Calu3 (cell line): Measurements from ENCODE around the gene ECI1. TPM values are rescaled to one million over a fixed set of nuclear protein-coding genes. Genes with fewer than 3 reads are reported as not detected.

ENCODE experiments used
- BruUV-seq: library from RNA; stranded (reverse); fragments of 400-500 nt; replicated peaks from 2 replicates; lab custom pipeline; 2021; lab: Mats Ljungman, UMichigan
- CTCF ChIA-PET: fragments of 300-600 bp; sonication (Branson Sonifier 250); formaldehyde crosslinking; loops from one replicate; lab custom pipeline; 2022; ENCODE audit warnings: antibody characterized with exemption; lab: Charles Lee
- DNase-seq: peaks from one replicate; pipeline ENCODE4 v3.0.0; 2022
- H3K27ac Mint-ChIP-seq: one replicate; pipeline ENCODE4 v1.8.0; 2022; ENCODE audit warnings: mixed read lengths; ENCODE audit not compliant: unreplicated experiment
- H3K27me3 Mint-ChIP-seq: one replicate; pipeline ENCODE4 v1.8.0; 2022; ENCODE audit warnings: mixed read lengths; ENCODE audit not compliant: unreplicated experiment
- H3K36me3 Mint-ChIP-seq: one replicate; pipeline ENCODE4 v1.8.0; 2022; ENCODE audit warnings: mild to moderate bottlenecking, moderate library complexity, mixed read lengths; ENCODE audit not compliant: insufficient read depth, unreplicated experiment
- H3K4me1 Mint-ChIP-seq: one replicate; pipeline ENCODE4 v1.8.0; 2022; ENCODE audit warnings: mild to moderate bottlenecking, low read depth, mixed read lengths; ENCODE audit not compliant: unreplicated experiment
- H3K4me3 Mint-ChIP-seq: one replicate; pipeline ENCODE4 v1.8.0; 2022; ENCODE audit warnings: mild to moderate bottlenecking, low read depth, moderate library complexity, mixed read lengths; ENCODE audit not compliant: unreplicated experiment
- H3K9me3 Mint-ChIP-seq: one replicate; pipeline ENCODE4 v1.8.0; 2022; ENCODE audit warnings: low read depth, mixed read lengths; ENCODE audit not compliant: unreplicated experiment
- intact Hi-C: fragments of 100-400 bp; cut with micrococcal nuclease; formaldehyde crosslinking; loops from one replicate; pipeline ENCODE4 v1.10.0; 2022; ENCODE audit not compliant: unreplicated experiment
- total RNA-seq: library from RNA; stranded (reverse); gene quantifications from 2 replicates; pipeline ENCODE4 v1.2.3, GENCODE V29; 2022
- TF ChIP-seq, protein P1 (sequence below): fragments of 200-600 bp; IDR thresholded peaks from one replicate; pipeline ENCODE4 v1.8.0; 2022; ENCODE audit warnings: antibody characterized with exemption; ENCODE audit not compliant: unreplicated experiment

The ECI1 gene
- total RNA-seq, 1 experiment from 2014 or later: 85.7 TPM

DNA sequence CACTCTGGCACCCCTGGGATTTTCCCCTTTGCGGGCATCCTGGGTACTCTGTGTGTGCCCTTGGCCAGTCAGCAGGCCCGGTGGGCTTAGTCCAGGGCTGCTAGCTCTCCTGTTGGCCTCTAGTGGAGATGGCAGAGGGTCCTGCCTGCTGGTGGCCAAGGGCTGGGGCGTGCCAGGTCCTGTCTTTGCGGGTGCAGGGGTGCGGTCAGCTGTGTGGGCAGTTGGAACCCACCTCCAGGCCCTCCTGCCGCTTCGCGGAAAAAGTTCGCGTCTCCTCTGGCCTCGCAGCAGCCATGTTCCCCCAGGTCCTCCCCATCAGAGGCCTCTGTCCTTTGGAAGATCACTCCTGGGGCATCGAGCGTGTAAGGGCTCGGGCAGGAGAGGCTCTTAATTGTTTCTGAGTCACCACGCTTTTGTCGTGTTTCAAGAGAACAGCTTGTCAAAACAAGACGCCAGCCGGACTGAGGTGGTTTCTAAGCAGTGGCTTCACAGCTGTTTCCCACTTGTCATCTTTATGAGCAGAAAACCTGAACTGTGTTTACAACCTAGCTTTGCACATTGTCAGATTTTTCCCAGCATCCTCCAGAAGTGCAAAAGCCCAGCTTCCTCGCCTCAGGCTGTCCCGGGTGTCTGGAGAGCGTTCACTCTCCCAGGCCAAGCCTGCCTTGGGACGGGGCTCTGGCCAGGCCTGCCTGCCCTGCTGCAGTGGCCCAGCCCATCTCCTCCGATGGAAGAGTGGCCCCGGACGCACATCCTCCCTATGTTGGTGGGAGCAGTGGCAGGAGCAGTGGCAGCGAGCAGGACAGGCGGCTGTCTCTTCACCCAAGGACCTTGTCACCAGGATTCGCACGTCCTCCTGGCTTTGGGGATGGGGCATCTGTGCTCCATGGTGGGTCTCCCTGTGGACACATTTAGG lies 20.1 kb downstream of the ECI1 start:
- intact Hi-C loops: no loop called here
- CTCF ChIA-PET: no interaction called here
- DNase-seq: no peak
- Mint-ChIP-seq H3K4me3 (no peak overlapping the region), H3K4me1 (peaks cover 12% of the 10 kb centered on the region), H3K36me3 (peaks cover 76% of the 10 kb centered on the region), H3K9me3 (no peaks in the 10 kb centered on the region), H3K27me3 (no peaks in the 10 kb centered on the region), H3K27ac (no peak overlapping the region)
- BruUV-seq: no TSS peak
- TF ChIP-seq, protein P1, sequence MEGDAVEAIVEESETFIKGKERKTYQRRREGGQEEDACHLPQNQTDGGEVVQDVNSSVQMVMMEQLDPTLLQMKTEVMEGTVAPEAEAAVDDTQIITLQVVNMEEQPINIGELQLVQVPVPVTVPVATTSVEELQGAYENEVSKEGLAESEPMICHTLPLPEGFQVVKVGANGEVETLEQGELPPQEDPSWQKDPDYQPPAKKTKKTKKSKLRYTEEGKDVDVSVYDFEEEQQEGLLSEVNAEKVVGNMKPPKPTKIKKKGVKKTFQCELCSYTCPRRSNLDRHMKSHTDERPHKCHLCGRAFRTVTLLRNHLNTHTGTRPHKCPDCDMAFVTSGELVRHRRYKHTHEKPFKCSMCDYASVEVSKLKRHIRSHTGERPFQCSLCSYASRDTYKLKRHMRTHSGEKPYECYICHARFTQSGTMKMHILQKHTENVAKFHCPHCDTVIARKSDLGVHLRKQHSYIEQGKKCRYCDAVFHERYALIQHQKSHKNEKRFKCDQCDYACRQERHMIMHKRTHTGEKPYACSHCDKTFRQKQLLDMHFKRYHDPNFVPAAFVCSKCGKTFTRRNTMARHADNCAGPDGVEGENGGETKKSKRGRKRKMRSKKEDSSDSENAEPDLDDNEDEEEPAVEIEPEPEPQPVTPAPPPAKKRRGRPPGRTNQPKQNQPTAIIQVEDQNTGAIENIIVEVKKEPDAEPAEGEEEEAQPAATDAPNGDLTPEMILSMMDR: no peak

DNA sequence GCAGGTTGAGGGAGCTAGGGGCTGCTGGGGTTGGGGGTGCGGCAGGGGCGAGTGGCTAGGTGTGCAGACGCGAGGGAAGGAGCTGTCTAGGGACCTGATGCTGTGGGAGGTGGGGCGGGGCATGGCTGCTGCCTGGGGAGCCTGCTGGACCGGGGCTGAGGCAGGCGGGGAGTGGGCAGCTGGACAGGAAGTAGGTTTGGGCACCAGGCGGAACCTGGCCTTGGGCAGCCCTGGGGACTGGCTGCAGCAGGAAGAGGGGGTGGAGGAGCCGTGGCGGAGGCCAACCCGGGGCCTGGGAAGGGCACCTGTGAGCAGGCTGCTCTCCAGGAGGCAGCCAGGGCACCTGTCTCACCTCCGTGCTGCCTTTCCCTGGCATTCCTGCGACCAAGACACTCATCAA lies 21.0 kb downstream of the ECI1 start:
- no TSS peak for BruUV-seq
- DNase-seq: no peak
- H3K27me3 Mint-ChIP-seq: no peaks in the 10 kb centered on the region
- CTCF ChIA-PET: no interaction called here
- peaks cover 74% of the 10 kb centered on the region for H3K36me3 Mint-ChIP-seq
- no peaks in the 10 kb centered on the region for H3K9me3 Mint-ChIP-seq
- intact Hi-C loops: no loop called here
- no peak overlapping the region for H3K4me3 Mint-ChIP-seq
- H3K4me1 Mint-ChIP-seq: peaks cover 13% of the 10 kb centered on the region
- no peak overlapping the region for H3K27ac Mint-ChIP-seq
- TF ChIP-seq, protein P1: no peak

DNA sequence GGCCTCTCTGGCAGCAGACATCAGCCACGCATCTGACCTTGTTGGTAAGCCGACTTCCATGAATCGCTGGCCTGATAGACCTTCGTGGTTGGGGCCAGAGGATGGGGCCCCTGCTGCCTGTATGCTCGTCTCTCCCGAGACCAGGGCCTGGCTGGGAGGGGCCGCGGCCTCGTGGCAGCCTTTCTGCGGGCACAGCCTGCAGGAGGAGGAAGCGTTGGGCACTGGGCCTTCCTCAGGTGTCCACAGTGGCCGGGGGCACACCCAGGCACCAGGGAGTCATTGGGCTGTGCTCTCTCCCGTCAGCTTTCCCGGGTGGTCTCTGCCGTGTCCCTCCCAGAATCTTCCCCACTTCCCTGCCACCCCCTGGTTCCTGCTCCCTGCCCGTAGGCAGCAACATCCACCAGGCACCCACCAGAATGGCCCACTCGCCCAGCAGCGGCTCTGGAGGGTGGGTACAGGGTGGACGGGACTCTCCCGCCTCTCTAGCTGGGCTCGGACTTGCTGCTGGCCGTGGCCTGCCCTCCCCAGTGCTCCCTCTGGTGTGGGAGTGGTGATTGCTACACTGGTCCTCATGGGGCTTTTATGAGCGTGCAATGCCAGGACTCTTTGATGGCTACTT lies 21.6 kb downstream of the ECI1 start:
- TF ChIP-seq, protein P1: no peak

GRCh38 chr16:2229091-2229490 lies 22.3 kb downstream of the ECI1 start:
- DNase-seq: no peak
- Mint-ChIP-seq H3K9me3 (no peaks in the 10 kb centered on the region), H3K27ac (no peak overlapping the region), H3K36me3 (peaks cover 72% of the 10 kb centered on the region), H3K27me3 (no peaks in the 10 kb centered on the region), H3K4me1 (peaks cover 9% of the 10 kb centered on the region), H3K4me3 (no peak overlapping the region)
- TF ChIP-seq, protein P1: no peak
- CTCF ChIA-PET: no interaction called here
- no TSS peak for BruUV-seq
- intact Hi-C loops: no loop called here

More for the DNA sequence above, 21.6 kb downstream of the ECI1 start:
- intact Hi-C loops: no loop called here
- DNase-seq: no peak
- no TSS peak for BruUV-seq
- Mint-ChIP-seq H3K9me3 (no peaks in the 10 kb centered on the region), H3K4me3 (no peak overlapping the region), H3K4me1 (peaks cover 9% of the 10 kb centered on the region), H3K27ac (no peak overlapping the region), H3K27me3 (no peaks in the 10 kb centered on the region), H3K36me3 (peaks cover 72% of the 10 kb centered on the region)
- CTCF ChIA-PET: no interaction called here
